ENCODE measurements around the gene ZBED4.

DNA sequence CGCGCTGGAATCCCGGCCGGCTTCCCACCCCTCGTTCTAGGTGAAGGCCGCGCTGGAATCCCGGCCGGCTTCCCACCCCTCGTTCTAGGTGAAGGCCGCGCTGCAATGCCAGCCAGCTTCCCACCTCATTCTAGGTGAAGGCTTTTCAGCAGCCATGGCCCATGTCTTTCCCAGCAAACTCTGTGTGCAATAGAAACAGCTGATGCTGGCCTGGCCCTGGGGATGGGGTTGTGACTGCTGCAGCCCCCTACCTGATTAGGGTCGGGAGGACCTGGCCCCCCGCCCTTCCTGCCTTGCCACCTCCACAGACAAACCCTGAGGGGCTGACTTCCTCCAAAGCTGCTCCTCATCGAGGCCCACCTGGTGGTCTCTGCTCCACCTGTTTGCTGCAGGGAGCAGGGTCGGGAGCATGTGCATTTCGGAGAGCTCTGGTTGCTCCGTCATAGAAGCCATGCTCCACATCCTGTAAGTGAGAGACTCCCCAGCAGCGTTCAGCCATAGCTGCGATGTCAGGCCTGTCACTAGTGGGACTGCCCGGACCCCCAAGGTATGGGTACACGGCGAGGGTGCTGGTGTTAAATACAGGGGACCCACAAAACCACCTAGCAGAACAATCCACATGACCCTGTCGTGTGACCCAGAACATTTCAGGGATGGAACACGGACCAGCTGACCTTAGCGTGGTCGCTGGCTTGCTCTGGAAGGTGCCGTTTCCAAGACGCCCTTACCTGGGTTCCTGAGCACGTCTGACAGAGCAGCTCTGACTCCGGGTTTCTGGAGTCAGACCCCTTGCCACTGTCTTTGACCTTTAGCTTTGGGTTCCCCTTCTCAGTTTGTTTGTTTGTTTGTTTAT is 3.3 kb downstream of the ZBED4 start:
- TF ChIP-seq POLR2AphosphoS5 (IDR thresholded peaks at IDR 0.05; ENCODE audit: low read depth, low read length) (no peak), POLR2A (IDR thresholded peaks at IDR 0.05; ENCODE audit: low read depth, low read length) (no peak), TAF1 (IDR thresholded peaks at IDR 0.05; ENCODE audit: low read depth, low read length) (no peak), PAX5 (IDR thresholded peaks at IDR 0.05; ENCODE audit: insufficient read depth, low read length, severe bottlenecking) (no peak), SPI1 (IDR thresholded peaks at IDR 0.05; ENCODE audit: low read depth, low read length) (no peak), POU2F2 (IDR thresholded peaks at IDR 0.05; ENCODE audit: low read depth, low read length) (no peak)

All from GM12891 (cell line).